SK-N-SH (cell line): Measurements from ENCODE around the gene RBBP8NL.

ENCODE experiments used
- CTCF ChIP-seq: fragments of 200-600 bp; sonication (generic); IDR thresholded peaks from 2 replicates; pipeline ENCODE4 v1.6.1; 2017; ENCODE audit warnings: antibody characterized with exemption, mild to moderate bottlenecking, moderate library complexity
- EP300 ChIP-seq, 2 experiments: IDR thresholded peaks; 2 replicates each; pipeline versions ENCODE4 v1.4.0 to v1.6.1; 2012; ENCODE audit warnings: borderline replicate concordance in 1 of 2, low read depth in 1 of 2, low read length in 1 of 2
- JUND ChIP-seq: IDR thresholded peaks from 2 replicates; pipeline ENCODE4 v1.4.0; 2012
- MAX ChIP-seq: IDR thresholded peaks from 2 replicates; pipeline ENCODE4 v1.4.0; 2012; ENCODE audit warnings: low read depth
- REST ChIP-seq: IDR thresholded peaks from 2 replicates; pipeline ENCODE4 v1.6.1; 2012; ENCODE audit warnings: mild to moderate bottlenecking, low read depth, low read length, moderate library complexity
- TAF1 ChIP-seq: IDR thresholded peaks from 2 replicates; pipeline ENCODE4 v1.6.1; 2012; ENCODE audit warnings: low read depth, mild to moderate bottlenecking, low read length, moderate library complexity, borderline replicate concordance
- TF ChIP-seq, protein P1 (sequence below): fragments of 150-350 bp; IDR thresholded peaks from 2 replicates; pipeline ENCODE4 v1.6.1; 2016; ENCODE audit warnings: mild to moderate bottlenecking, low read depth, low read length

- no peak for TF ChIP-seq REST
- TF ChIP-seq CTCF: no peak
- no peak for TF ChIP-seq EP300 (IDR thresholded peaks at IDR 0.05; ENCODE audit: borderline replicate concordance in 1 of 2, low read depth in 1 of 2, low read length in 1 of 2)
- TF ChIP-seq TAF1: no peak
- no peak for TF ChIP-seq MAX
- no peak for TF ChIP-seq JUND
- TF ChIP-seq, protein P1, sequence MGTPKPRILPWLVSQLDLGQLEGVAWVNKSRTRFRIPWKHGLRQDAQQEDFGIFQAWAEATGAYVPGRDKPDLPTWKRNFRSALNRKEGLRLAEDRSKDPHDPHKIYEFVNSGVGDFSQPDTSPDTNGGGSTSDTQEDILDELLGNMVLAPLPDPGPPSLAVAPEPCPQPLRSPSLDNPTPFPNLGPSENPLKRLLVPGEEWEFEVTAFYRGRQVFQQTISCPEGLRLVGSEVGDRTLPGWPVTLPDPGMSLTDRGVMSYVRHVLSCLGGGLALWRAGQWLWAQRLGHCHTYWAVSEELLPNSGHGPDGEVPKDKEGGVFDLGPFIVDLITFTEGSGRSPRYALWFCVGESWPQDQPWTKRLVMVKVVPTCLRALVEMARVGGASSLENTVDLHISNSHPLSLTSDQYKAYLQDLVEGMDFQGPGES: no peak
These were observed 23.1 kb downstream of the RBBP8NL start for GRCh38 chr20:62404112-62404665.
